ENCODE data around the gene SHKBP1.

- TF ChIP-seq EZH2phosphoT487 (IDR thresholded peaks at IDR 0.05; ENCODE audit: insufficient read depth, low read depth), result no peak
- no peak for TF ChIP-seq EZH2 (IDR thresholded peaks at IDR 0.05; ENCODE audit: insufficient read depth, poor library complexity, severe bottlenecking)
Observed at GRCh38 chr19:40629346-40629745, 52.7 kb downstream of the SHKBP1 start.

Data from GM23248 (cell line).